MM.1S (cell line): ENCODE results near the gene TERT.

Source experiments
- CTCF ChIP-seq: fragments of 300-600 bp; sonication (generic); IDR thresholded peaks from 2 replicates; pipeline ENCODE4 v1.5.1; 2016; ENCODE audit warnings: antibody characterized with exemption, low read length, mixed read lengths
- EZH2 ChIP-seq: fragments of 300-600 bp; sonication (generic); optimal IDR thresholded peaks from 2 replicates; pipeline ENCODE3; 2017; ENCODE audit warnings: low read depth, mild to moderate bottlenecking, antibody characterized with exemption, low read length, mixed read lengths
- EZH2phosphoT487 ChIP-seq: fragments of 300-600 bp; sonication (generic); IDR thresholded peaks from 2 replicates; pipeline ENCODE4 v1.6.1; 2018; ENCODE audit warnings: antibody characterized with exemption, low read length

GRCh38 chr5:1261643-1262042 is 33.2 kb downstream of the TERT start:
- no peak for TF ChIP-seq CTCF
- TF ChIP-seq EZH2, result no peak
- no peak for TF ChIP-seq EZH2phosphoT487
